ENCODE measurements around the gene MARCO. TPM values are rescaled to one million over a fixed set of nuclear protein-coding genes. Genes with fewer than 3 reads are reported as not detected.

Gene MARCO
- total and polyA plus RNA-seq, 2 of the 8 experiments (the other 6 are each of a cell fraction or from before 2014, with no cell fraction given), result not detected

DNA sequence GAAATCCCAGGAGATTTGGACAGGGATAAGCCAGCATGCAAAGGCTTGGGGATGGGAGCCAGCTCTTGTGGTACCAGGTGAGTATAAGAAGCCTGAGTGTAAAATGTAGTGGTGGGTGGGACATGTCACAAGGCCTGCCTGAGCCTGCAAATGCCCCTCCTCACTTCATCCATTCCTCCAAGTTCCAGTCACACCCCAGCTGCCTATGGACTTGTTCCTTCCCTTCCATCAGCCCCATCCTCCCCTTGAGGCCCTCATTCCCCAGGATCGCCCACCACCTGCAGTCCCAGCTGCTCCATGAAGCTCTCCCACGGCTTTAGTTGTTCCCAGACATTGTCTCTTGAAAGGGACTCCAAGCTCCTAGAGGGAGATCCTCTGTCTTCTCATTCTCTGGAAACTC is 81.5 kb downstream of the MARCO start (continued):
- TF ChIP-seq CTCF (IDR thresholded peaks at IDR 0.05; ENCODE audit: control extremely low read depth in 1 of 3, insufficient read depth in 1 of 3, low read depth in 1 of 3, low read length in 3 of 3) (no peak), TAF7 (optimal IDR thresholded peaks at IDR 0.05; ENCODE audit: borderline replicate concordance, low read depth, low read length) (no peak), HDAC2 (IDR thresholded peaks at IDR 0.05; ENCODE audit: borderline replicate concordance in 1 of 2, low read depth in 2 of 2, low read length in 2 of 2) (no peak), BCL11A (IDR thresholded peaks at IDR 0.05; ENCODE audit: low read depth in 2 of 2, low read length in 2 of 2) (no peak), E2F6 (IDR thresholded peaks at IDR 0.05) (no peak)

Measured in H1 (cell line).